ENCODE data around the gene PNLIPRP1. TPM values are rescaled to one million over a fixed set of nuclear protein-coding genes. Genes with fewer than 3 reads are reported as not detected.

The PNLIPRP1 gene
- total and polyA plus RNA-seq, 2 experiments from 2014 or later = 0.21 TPM; not detected in 1

DNA sequence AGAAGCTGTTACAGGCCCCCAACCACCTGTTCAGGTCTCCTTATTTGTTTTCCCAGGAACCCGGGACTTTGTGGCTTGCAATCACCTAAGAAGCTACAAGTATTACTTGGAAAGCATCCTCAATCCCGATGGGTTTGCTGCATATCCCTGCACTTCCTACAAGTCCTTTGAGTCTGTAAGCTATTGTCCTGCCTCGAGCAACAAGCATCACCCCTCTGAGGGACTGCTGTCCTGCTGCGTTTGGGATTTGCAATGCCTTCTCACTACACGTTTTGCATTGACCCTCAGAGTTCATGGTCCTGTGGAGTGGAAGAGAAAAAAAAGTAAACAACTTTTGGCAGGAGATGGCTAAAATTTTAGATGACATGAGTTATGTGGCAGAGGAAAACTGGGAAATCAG is 9.2 kb downstream of the PNLIPRP1 start:
- no peaks in the 10 kb centered on the region for H3K9me3 Mint-ChIP-seq
- H3F3A ChIP-seq (replicated peaks; ENCODE audit: low read depth) = no peaks in the 10 kb centered on the region
- no peak overlapping the region for H3K4me2 ChIP-seq
- H3K36me3 ChIP-seq (ENCODE audit: insufficient read depth) = no peaks in the 10 kb centered on the region
- DNase-seq (ENCODE audit: low spot score) = no peak
- H3K4me1 Mint-ChIP-seq = peaks cover 8% of the 10 kb centered on the region; the same call in 2 of the 3 replicates
- H3K4me3 Mint-ChIP-seq = no peak overlapping the region
- TF ChIP-seq, protein P1, sequence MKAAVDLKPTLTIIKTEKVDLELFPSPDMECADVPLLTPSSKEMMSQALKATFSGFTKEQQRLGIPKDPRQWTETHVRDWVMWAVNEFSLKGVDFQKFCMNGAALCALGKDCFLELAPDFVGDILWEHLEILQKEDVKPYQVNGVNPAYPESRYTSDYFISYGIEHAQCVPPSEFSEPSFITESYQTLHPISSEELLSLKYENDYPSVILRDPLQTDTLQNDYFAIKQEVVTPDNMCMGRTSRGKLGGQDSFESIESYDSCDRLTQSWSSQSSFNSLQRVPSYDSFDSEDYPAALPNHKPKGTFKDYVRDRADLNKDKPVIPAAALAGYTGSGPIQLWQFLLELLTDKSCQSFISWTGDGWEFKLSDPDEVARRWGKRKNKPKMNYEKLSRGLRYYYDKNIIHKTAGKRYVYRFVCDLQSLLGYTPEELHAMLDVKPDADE (IDR thresholded peaks at IDR 0.05) = no peak
- TF ChIP-seq ZNF331 (CRISPR knock-in tag; IDR thresholded peaks at IDR 0.05; ENCODE audit: low read depth) = no peak
- no peak for TF ChIP-seq JUNB (IDR thresholded peaks at IDR 0.05; ENCODE audit: unreplicated experiment)
- TF ChIP-seq CREB1 (CRISPR knock-in tag; IDR thresholded peaks at IDR 0.05; ENCODE audit: low read depth) = no peak
- TF ChIP-seq ZNF462 (CRISPR knock-in tag; IDR thresholded peaks at IDR 0.05) = no peak
- TF ChIP-seq NANOG (IDR thresholded peaks at IDR 0.05; ENCODE audit: borderline replicate concordance) = no peak
- TF ChIP-seq CTCF (conservative IDR thresholded peaks at IDR 0.05; ENCODE audit: low read depth in 2 of 2) = no peak
- TF ChIP-seq REST (IDR thresholded peaks at IDR 0.05; ENCODE audit: unreplicated experiment) = no peak
- no peak for TF ChIP-seq POLR2AphosphoS5 (IDR thresholded peaks at IDR 0.05; ENCODE audit: low read depth)
- TF ChIP-seq ZNF114 (CRISPR knock-in tag; IDR thresholded peaks at IDR 0.05) = no peak
- TF ChIP-seq EZH2 (IDR thresholded peaks at IDR 0.05; ENCODE audit: low read depth, unreplicated experiment) = no peak
- TF ChIP-seq EZH2phosphoT487 (IDR thresholded peaks at IDR 0.05; ENCODE audit: unreplicated experiment) = no peak
- no peak for TF ChIP-seq STAT1 (IDR thresholded peaks at IDR 0.05; ENCODE audit: unreplicated experiment)
- H3K9me2 ChIP-seq (ENCODE audit: insufficient read depth) = no peaks in the 10 kb centered on the region
- no peaks in the 10 kb centered on the region for H3K4me1 ChIP-seq (ENCODE audit: insufficient read depth)
- no peaks in the 10 kb centered on the region for H3K79me2 ChIP-seq (replicated peaks; ENCODE audit: insufficient read depth)
- no peaks in the 10 kb centered on the region for H4K20me1 ChIP-seq (replicated peaks; ENCODE audit: insufficient read depth)
- H2AFZ ChIP-seq = no peak overlapping the region
- no peaks in the 10 kb centered on the region for H3K36me3 Mint-ChIP-seq (ENCODE audit: low read depth)
- no peaks in the 10 kb centered on the region for H3K27me3 ChIP-seq (ENCODE audit: insufficient read depth)
- no peak overlapping the region for H3K27ac Mint-ChIP-seq
- H3K4me3 ChIP-seq = no peak overlapping the region
- no peak overlapping the region for H3K27ac ChIP-seq (ENCODE audit: low read depth)
- ATAC-seq = peak; percentile 51; the same call in 2 of the 3 replicates
- H3K27me3 Mint-ChIP-seq (ENCODE audit: insufficient read depth, low read depth, poor library complexity) = peaks cover 4% of the 10 kb centered on the region

Measured in GM23338 (cell line).